T-cell (primary cell): Measurements from ENCODE around the gene TMCC2. TPM values are rescaled to one million over a fixed set of nuclear protein-coding genes. Genes with fewer than 3 reads are reported as not detected.

ENCODE experiments used
- ATAC-seq, 4 experiments: fragments of 200-7000 bp in 3 of 4; fragments of 150-1000 bp in 1 of 4; cut with Tn5 transposase; replicated peaks in 1 of 4; 1 replicate in 3 of 4; 2 replicates in 1 of 4; pipeline ENCODE4 v1.10.0; 2021; ENCODE audit warnings: moderate library complexity in 3 of 4, mild to moderate bottlenecking in 2 of 4, moderate number of reproducible peaks in 1 of 4
- CTCF ChIA-PET, 2 donors: fragments of 300-600 bp; sonication (Branson Sonifier 250); formaldehyde crosslinking; loops; one replicate each; lab custom pipeline; 2022; ENCODE audit warnings: antibody characterized with exemption in 2 of 2; lab: Charles Lee
- POLR2A ChIA-PET, 2 donors: fragments of 300-600 bp; sonication (Branson Sonifier 250); formaldehyde crosslinking; loops; one replicate each; lab custom pipeline; 2022; ENCODE audit warnings: antibody characterized with exemption in 2 of 2; lab: Charles Lee
- DNase-seq, 35 experiments: peaks; one replicate each; pipeline versions ENCODE4 v3.0.0 to v3.0.0-alpha.2; 2013 to 2023
- H3K27ac ChIP-seq: one replicate; pipeline ENCODE4 v1.5.1; 2013; ENCODE audit warnings: low read length
- H3K27me3 ChIP-seq, 2 experiments: replicated peaks in 1 of 2; 1 replicate in 1 of 2; 2 replicates in 1 of 2; pipeline versions ENCODE4 v1.6.1 to v1.7.0; 2013; ENCODE audit warnings: low read length in 1 of 2, mixed read lengths in 1 of 2; ENCODE audit not compliant: control insufficient read depth in 2 of 2, insufficient read depth in 2 of 2; ENCODE audit errors: extremely low read depth in 1 of 2
- H3K36me3 ChIP-seq, 2 donors: 1 replicate in 1 of 2; 2 replicates in 1 of 2; pipeline versions ENCODE4 v1.6.1 to v1.7.0; 2013; ENCODE audit warnings: low read length in 1 of 2; ENCODE audit not compliant: control insufficient read depth in 2 of 2, insufficient read depth in 1 of 2; ENCODE audit errors: extremely low read depth in 1 of 2
- H3K4me1 ChIP-seq, 2 experiments: 1 replicate in 1 of 2; 2 replicates in 1 of 2; pipeline versions ENCODE4 v1.6.1 to v1.7.0; 2013; ENCODE audit warnings: low read length in 2 of 2, mixed read lengths in 1 of 2; ENCODE audit not compliant: insufficient read depth in 2 of 2, control insufficient read depth in 1 of 2; ENCODE audit errors: extremely low read depth in 1 of 2
- H3K4me3 ChIP-seq, 2 donors: 1 replicate in 1 of 2; 2 replicates in 1 of 2; pipeline versions ENCODE4 v1.5.1 to v1.7.0; 2013; ENCODE audit warnings: mild to moderate bottlenecking in 2 of 2, low read length in 1 of 2, moderate library complexity in 1 of 2; ENCODE audit not compliant: control insufficient read depth in 1 of 2; ENCODE audit errors: extremely low read depth in 1 of 2
- H3K9me3 ChIP-seq: 2 replicates; pipeline ENCODE4 v1.7.0; 2013
- H3K27ac Mint-ChIP-seq, 2 donors: one replicate each; pipeline ENCODE4 v1.8.0; 2020 to 2021; ENCODE audit warnings: mild to moderate bottlenecking in 2 of 2, mixed read lengths in 2 of 2
- H3K27me3 Mint-ChIP-seq, 2 donors: one replicate each; pipeline ENCODE4 v1.8.0; 2021 to 2022; ENCODE audit warnings: mixed read lengths in 2 of 2
- H3K36me3 Mint-ChIP-seq: one replicate; pipeline ENCODE4 v1.8.0; 2021; ENCODE audit warnings: mixed read lengths
- H3K4me1 Mint-ChIP-seq, 3 donors: one replicate each; pipeline ENCODE4 v1.8.0; 2020 to 2022; ENCODE audit warnings: mixed read lengths in 3 of 3, mild to moderate bottlenecking in 1 of 3
- H3K4me3 Mint-ChIP-seq, 3 donors: one replicate each; pipeline ENCODE4 v1.8.0; 2020 to 2022; ENCODE audit warnings: mild to moderate bottlenecking in 3 of 3, mixed read lengths in 3 of 3, moderate library complexity in 3 of 3
- H3K9me3 Mint-ChIP-seq, 3 donors: one replicate each; pipeline ENCODE4 v1.8.0; 2020 to 2022; ENCODE audit warnings: mixed read lengths in 3 of 3
- WGBS: methylation state at CpG from one replicate; pipeline ENCODE4 v1.1.5; 2013; ENCODE audit warnings: missing lambda C conversion rate; ENCODE audit not compliant: insufficient coverage; 5-methylcytosine and 5-hydroxymethylcytosine counted together
- total RNA-seq, 35 experiments: library from RNA in 6 of 35; stranded (reverse) in 6 of 35; fragments of 120-200 nt in 1 of 35; gene quantifications; one replicate each; pipeline versions ENCODE4 v1.2.1 to v1.2.4 and lab custom pipeline; 2013 to 2026

TMCC2 gene
- total RNA-seq, 5 donors from 2014 or later (not counting 1 experiment from before 2014, with no cell fraction given): 1.0 to 3.3 (median 1.8) TPM

DNA sequence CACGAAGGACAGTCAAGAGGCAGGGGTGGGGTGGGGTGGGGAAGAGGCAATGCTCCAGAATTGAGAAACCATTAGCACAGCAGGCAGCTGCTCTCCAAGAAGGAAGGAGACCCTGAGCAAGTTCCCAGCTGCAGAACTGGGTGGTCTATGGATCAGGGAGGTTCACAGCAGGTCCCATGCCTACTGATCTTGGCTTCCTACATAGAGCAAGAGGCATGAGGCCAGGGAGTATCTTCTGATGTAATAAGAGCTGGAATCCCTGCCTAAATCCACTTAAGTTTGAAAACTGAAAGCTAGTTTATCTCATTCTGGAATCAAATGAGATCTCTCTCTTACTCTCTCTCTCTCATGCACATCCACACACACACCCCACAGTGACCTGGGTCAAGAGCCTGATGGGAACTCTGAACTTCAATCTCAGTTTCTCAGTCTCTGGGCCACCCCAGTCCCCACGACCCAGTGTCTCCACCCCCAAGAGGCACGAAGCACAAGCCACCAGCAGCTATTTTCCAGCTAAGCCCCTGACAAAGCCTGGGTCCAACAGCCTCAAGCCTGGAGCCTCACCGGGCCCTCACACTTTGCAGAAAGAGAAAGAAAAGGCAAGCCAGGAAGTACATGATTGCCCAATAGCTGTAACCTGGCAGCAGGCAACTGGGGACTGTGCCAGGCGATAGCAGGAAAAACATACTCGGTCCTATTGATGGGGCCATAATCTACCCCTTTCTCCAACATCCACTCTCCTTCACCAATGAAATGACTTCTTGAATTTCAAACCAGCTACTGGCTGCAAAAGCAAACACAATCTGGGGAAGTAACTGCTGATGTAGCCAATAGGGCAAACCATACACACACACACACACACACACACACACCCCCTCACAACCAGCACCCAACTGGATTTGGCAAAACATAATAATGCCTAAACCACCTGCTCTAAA is 91.6 kb downstream of the TMCC2 start:
- Histone ChIP-seq H3K27ac (peak overlapping the region; percentile 39), H3K9me3 (no peaks in the 10 kb centered on the region), H3K36me3 (peaks cover 0 to 12% of the 10 kb centered on the region in 2 donors), H3K4me3 (peak overlapping the region; percentile 97 to 100), H3K4me1 (peaks cover 46 to 79% of the 10 kb centered on the region in 2 experiments), H3K27me3 (peaks cover 0 to 2% of the 10 kb centered on the region in 2 experiments)
- peaks cover 66 to 97% (median 78%) of the 10 kb centered on the region in 3 donors for H3K4me1 Mint-ChIP-seq
- H3K27ac Mint-ChIP-seq: peak overlapping the region; percentile 93 to 94
- WGBS: 3% methylated on average over 5 of the region's 6 CpGs
- peak in 22 of 35 experiments; percentile 11 to 59 (median 23) for DNase-seq
- ChIA-PET CTCF (interaction anchor here (0.6 to 12.5 kb wide), 10 partner anchors 11 to 90 kb away, joined by 3 to 249 read pairs (median 5); no protein-coding TSS in a partner anchor), POLR2A (interaction anchor here (0.5 to 0.7 kb wide), 2 partner anchors 44 to 768 kb away, joined by 3 to 4 read pairs; no protein-coding TSS in a partner anchor)
- no peaks in the 10 kb centered on the region for H3K27me3 Mint-ChIP-seq
- peaks cover 4% of the 10 kb centered on the region for H3K36me3 Mint-ChIP-seq
- H3K4me3 Mint-ChIP-seq: peak overlapping the region; percentile 95 to 99 (median 98)
- H3K9me3 Mint-ChIP-seq: no peaks in the 10 kb centered on the region
- ATAC-seq: peak; percentile 24 to 38 (median 34)

DNA sequence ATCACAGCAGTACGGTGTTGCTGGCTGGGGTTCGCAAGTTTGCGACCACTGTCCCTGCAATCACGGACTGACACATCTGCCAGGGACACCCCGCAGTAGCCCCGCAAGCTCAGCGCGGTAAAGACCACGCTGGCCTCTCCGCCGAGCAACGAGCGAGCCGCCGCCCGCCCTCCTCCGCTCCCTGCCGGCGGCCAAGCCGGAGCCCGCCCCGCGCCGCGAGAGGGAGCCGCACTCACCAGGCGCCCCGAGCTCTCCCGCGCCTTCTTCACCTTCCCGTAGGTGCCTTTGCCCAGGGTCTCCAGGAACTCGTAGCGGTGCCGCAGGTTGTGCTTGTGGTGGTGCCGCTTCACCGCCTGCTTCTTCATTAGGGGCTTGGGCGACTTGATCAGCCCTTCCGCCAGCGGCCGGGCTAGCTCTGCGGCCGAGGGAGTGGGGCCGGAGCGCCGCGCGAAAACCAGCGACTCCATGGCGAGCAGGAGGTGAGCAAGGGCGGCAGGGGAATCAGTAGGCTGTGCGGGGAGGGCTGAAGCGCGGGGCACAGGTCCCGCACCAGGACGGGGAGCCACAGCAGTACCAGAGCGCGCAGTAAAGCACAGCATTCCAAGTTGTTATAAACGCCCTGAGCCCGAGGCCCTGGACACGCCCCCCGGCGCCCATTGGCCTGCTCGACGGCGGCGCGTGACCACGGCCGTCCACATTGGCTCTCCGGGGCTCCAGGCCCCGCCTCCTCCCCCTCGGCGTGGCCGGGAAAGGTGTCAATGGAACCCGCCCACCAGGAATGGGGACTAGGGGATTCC is 93.6 kb downstream of the TMCC2 start, which contains the start of gene NUAK2:
Gene NUAK2 (minus strand): TSS at position 584 of the 797 bp plus-strand sequence. CDS start 117 bp downstream, at position 467.
- H3K27me3 Mint-ChIP-seq: no peaks in the 10 kb centered on the region
- Histone ChIP-seq H3K36me3 (peaks cover 0 to 10% of the 10 kb centered on the region in 2 donors), H3K27ac (peak within 1 kb of the TSS; percentile 50), H3K4me3 (peak within 1 kb of the TSS; percentile 97 to 100), H3K9me3 (no peaks in the 10 kb centered on the region), H3K27me3 (peaks cover 0 to 6% of the 10 kb centered on the region in 2 experiments), H3K4me1 (peaks cover 30 to 76% of the 10 kb centered on the region in 2 experiments)
- ChIA-PET POLR2A (interaction anchor here in 1 of 2 donors (0.6 kb wide), 1 partner anchor 28 kb away, joined by 3 read pairs; no protein-coding TSS in a partner anchor), CTCF (interaction anchor here (0.7 to 12.5 kb wide), 10 partner anchors 10 to 95 kb away, joined by 3 to 249 read pairs (median 5); no protein-coding TSS in a partner anchor)
- H3K4me3 Mint-ChIP-seq: peak within 1 kb of the TSS; percentile 95 to 99 (median 98)
- H3K27ac Mint-ChIP-seq: peak within 1 kb of the TSS; percentile 93
- no peaks in the 10 kb centered on the region for H3K9me3 Mint-ChIP-seq
- DNase-seq: peak; percentile 66 to 90 (median 80)
- under 1% methylated on average over 73 of the region's 75 CpGs for WGBS
- H3K4me1 Mint-ChIP-seq: peaks cover 60 to 90% (median 73%) of the 10 kb centered on the region in 3 donors
- peaks cover 4% of the 10 kb centered on the region for H3K36me3 Mint-ChIP-seq
- peak; percentile 90 to 93 (median 90) for ATAC-seq

DNA sequence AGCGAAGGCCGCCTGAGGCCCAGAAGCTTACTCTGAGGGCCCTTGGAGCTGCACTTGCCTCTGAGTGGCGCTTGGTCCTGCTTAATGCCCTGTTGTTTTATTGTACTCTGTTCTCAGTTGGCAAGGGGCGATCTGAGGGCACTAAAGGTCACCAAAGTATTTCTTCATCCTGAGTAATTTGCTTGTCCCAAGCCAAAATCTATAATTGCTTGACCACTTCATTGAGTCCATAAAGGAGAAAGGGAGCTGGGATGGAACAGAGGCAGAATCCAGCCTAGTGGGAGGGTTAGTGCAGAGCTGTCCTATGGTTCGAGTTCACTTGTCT is 94.2 kb downstream of the TMCC2 start:
- POLR2A ChIA-PET: interaction anchor here in 1 of 2 donors (1.6 kb wide), 1 partner anchor 38 kb away, joined by 4 read pairs; no protein-coding TSS in a partner anchor
- 26% methylated on average over 3 of the region's 5 CpGs for WGBS
- H3K4me3 ChIP-seq: peak overlapping the region; percentile 97 to 100

More for the DNA sequence above, 94.2 kb downstream of the TMCC2 start:
- Histone ChIP-seq H3K4me1 (peaks cover 25 to 70% of the 10 kb centered on the region in 2 experiments), H3K9me3 (no peaks in the 10 kb centered on the region), H3K36me3 (peaks cover 0 to 9% of the 10 kb centered on the region in 2 donors), H3K27me3 (peaks cover 0 to 9% of the 10 kb centered on the region in 2 experiments), H3K27ac (peak overlapping the region; percentile 41)
- DNase-seq (no peak), ATAC-seq (no peak)
- Mint-ChIP-seq H3K9me3 (no peaks in the 10 kb centered on the region), H3K4me1 (peaks cover 55 to 85% (median 67%) of the 10 kb centered on the region in 3 donors), H3K27ac (peak overlapping the region; percentile 57 to 82), H3K27me3 (peaks cover under 1 to 2% of the 10 kb centered on the region in 2 donors), H3K4me3 (peak overlapping the region; percentile 95 to 99 (median 98)), H3K36me3 (peaks cover 4% of the 10 kb centered on the region)
- CTCF ChIA-PET: interaction anchor here (0.5 to 12.5 kb wide), 8 partner anchors 32 to 67 kb away, joined by 3 to 249 read pairs (median 8); no protein-coding TSS in a partner anchor

Other genes with a start within 250 kb of the TMCC2 start
- not detected for gene CNTN2, start 184.7 kb upstream of the TMCC2 start, total RNA-seq
- 1 to 10 TPM; 2.7 to 7.1 (median 5.0) TPM for gene TMEM81, start 143.5 kb upstream of the TMCC2 start, total RNA-seq
- 10 to 100 TPM; 13.9 to 24.3 (median 22.3) TPM for gene RBBP5, start 106.0 kb upstream of the TMCC2 start, total RNA-seq
- gene DSTYK, start 16.2 kb upstream of the TMCC2 start, total RNA-seq: 10 to 100 TPM; 13.8 to 15.7 (median 14.7) TPM
- 10 to 100 TPM; 15.0 to 38.7 (median 32.7) TPM for gene NUAK2, start 93.8 kb downstream of the TMCC2 start, total RNA-seq
- gene KLHDC8A, start 129.0 kb downstream of the TMCC2 start, total RNA-seq: under 1 TPM in 1 of 5 donors, not detected in 4; 0.30 TPM
- under 1 TPM in 2 of 5 donors, not detected in 3; 0.69 to 0.98 TPM for gene LEMD1, start 194.1 kb downstream of the TMCC2 start, total RNA-seq
- under 1 TPM in 3 of 5 donors, not detected in 2; 0.16 to 0.60 (median 0.30) TPM for gene BLACAT1, start 228.1 kb downstream of the TMCC2 start, total RNA-seq